HL-60 (cell line): ENCODE data around the gene WDPCP.
"Not testable (repeated sequence)": the region's sequence is repeated elsewhere in the genome, so short reads cannot be mapped to it uniquely, and the experiment has no call there.

Experiments
- CTCF ChIP-seq: IDR thresholded peaks from one replicate; pipeline ENCODE4 v1.5.1; 2011; ENCODE audit warnings: low read length, control low read depth, inconsistent platforms; ENCODE audit not compliant: insufficient read depth
- GABPA ChIP-seq: IDR thresholded peaks from 2 replicates; pipeline ENCODE4 v1.6.1; 2012; ENCODE audit warnings: low read depth
- POLR2AphosphoS5 ChIP-seq: IDR thresholded peaks from 2 replicates; pipeline ENCODE4 v1.6.1; 2012; ENCODE audit warnings: low read depth
- REST ChIP-seq: IDR thresholded peaks from 2 replicates; pipeline ENCODE4 v1.6.1; 2012; ENCODE audit warnings: low read depth; ENCODE audit not compliant: insufficient replicate concordance

GRCh38 chr2:63321973-63322372 is 266.3 kb downstream of the WDPCP start:
- TF ChIP-seq CTCF, REST, POLR2AphosphoS5, GABPA: not testable (repeated sequence)
